A204.1 (cell line): Measurements from ENCODE around the gene POT1.

ENCODE experiments used
- FAIRE-seq: peaks from 2 replicates; lab custom pipeline; 2012; peaks lifted over from hg19 to GRCh38; lab: Jason Lieb, UNC

The POT1 gene

DNA sequence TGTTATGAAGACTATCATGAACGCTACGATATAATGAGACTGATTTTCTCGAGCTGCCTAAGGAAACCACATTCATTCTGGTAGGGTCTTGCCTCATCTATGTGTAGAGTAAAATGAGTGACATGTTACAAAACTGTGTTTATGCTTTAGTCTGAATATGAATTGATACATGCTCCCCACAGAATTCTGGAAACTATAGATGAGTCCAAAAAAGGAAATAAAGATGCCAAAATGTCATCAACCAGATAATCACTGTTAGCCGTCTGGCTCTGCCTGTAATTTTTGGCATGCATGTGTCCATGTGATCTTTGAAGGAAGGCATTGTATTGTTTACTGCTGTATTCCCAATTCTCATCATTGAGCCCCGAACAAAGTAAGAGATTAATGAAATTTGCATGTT lies 121.4 kb downstream of the POT1 start:
- no peak for FAIRE-seq

DNA sequence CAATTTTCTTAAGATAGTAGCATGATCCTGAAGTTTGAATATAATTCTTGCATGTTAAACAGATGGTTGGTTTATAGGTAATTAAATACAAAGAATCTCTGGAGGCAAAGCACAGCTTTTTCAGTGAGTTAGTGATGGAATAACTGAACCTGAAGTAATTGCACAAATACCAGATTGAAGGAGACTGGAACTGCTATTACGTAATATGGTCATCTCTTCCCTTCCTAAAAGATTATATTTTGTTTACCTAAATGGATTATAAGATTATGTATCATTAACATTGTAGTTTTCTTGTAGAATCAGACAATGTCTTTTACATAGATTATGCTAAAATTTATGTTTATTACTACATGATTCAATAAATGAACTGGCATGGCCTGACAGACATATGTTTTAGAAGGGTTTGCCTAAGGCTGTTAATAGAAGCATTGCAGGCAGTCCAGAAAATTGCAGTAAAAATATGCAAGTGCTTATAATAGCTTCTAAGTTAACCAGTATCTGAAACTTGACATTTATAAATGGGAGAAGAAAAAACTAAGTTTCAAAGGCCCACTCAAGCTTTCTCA lies 128.2 kb downstream of the POT1 start:
- no peak for FAIRE-seq

DNA sequence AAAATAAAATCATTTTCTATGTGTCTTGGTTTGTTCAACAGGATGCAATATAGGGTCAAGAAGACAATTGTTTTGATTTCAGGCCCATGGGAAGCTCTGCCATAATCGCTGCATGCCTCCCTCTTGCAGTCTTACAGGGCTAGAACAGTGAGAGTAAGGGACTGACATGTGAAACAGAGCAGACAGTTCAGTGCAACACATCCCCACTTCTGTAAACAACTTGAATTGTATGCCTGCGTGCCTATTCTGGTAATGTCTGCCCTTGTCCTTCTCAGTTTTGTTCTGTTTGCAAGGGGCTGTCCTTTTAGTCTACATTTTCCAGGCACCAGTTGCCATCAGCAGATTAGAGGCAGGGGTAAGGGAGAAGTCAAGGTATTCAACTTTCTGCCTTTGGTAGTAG lies 129.2 kb downstream of the POT1 start:
- no peak for FAIRE-seq

DNA sequence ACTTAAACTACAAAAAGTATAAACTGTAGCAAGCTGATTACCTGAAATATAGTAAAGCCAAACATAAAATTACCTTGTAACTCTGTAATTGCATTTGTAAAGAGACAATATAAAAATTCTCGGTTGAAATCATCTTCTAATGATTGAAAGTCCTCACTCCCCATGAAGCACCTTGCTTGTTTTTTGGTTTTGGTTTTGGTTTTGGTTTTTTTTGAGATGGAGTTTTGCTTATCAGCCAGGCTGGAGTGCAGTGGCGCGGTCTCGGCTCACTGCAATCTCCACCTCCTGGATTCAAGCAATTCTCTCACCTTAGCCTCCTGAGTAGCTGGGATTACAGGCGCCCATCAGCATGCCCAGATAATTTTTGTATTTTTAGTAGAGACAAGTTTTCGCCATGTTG lies 130.2 kb downstream of the POT1 start:
- FAIRE-seq, result no peak

DNA sequence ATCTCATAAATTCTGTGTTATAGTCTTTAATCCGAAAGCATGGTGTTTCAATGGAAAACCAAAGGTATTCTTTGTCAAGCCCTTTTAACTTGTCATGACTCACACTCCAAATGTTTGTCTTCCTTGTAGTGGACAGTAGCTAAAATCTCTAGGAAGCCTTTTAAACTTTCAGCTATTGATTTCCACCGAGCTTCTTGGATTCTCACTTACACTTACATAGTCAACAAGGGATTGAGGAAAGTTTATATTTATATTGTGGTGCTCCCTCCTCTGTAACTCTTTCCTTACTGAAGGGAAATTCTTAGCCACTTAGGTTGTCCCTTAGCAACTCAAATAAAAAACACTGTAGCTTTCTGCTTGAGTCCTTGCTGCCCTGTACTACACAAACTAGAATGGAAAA lies 132.9 kb downstream of the POT1 start:
- FAIRE-seq, result no peak

DNA sequence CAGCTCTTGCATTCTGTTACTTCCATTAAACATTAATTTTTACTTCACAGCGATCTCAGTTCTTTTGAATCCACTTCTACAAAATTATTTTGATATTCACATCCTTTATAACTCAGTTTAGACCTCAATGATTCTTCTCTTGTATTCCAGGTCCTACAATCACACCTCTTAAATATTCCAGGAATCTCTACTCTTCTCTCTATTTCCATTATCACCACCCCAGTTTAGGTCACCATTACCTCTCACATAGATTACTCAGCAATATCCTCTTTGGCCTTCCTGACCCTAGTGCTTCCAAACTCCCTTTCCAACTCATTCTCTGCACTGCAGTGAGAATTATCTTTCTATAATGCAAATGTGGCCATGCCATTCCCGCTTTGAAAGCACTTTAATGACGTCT lies 136.9 kb downstream of the POT1 start:
- FAIRE-seq, result no peak

DNA sequence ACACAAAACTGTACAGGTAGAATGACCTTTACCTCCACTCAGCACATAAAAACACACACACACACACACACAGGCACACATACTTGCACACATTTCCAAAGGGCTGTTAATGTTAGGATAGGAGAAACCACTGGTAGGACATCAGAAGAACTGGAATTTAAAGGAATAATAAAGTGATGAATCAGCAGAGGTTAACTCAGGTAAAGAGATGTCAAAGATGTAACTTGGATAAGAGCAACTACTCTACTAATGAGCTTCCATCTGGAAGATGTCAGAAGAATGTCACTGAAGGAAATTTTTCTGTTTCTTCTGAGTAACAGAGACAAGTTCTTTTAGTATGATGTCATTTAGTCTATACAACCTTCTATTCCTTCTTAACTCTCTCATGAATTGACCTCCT lies 137.6 kb downstream of the POT1 start:
- FAIRE-seq, result no peak

DNA sequence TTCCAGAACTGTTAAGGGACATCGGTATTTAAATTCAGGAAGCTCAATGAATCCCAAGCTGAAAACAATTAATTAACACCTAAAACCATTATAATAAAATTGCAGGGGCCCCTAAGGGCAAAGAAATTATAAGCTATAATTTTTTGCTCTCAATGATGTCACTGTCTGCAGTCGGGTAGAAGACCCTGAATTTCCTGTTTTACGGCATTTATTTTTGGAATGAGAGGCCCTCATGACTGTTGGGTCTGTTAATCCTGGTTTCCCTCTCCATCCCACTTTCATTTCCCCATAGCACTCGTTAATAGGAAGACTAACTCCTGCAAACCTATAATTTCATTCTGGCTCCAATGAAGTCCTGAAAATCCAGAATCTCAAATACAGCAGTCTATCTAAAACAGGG lies 138.2 kb downstream of the POT1 start:
- FAIRE-seq, result no peak

GRCh38 chr7:124790645-124791044 lies 139.0 kb downstream of the POT1 start:
- FAIRE-seq, result no peak

- no peak for FAIRE-seq
These were observed 143.6 kb downstream of the POT1 start for GRCh38 chr7:124785994-124786393.

DNA sequence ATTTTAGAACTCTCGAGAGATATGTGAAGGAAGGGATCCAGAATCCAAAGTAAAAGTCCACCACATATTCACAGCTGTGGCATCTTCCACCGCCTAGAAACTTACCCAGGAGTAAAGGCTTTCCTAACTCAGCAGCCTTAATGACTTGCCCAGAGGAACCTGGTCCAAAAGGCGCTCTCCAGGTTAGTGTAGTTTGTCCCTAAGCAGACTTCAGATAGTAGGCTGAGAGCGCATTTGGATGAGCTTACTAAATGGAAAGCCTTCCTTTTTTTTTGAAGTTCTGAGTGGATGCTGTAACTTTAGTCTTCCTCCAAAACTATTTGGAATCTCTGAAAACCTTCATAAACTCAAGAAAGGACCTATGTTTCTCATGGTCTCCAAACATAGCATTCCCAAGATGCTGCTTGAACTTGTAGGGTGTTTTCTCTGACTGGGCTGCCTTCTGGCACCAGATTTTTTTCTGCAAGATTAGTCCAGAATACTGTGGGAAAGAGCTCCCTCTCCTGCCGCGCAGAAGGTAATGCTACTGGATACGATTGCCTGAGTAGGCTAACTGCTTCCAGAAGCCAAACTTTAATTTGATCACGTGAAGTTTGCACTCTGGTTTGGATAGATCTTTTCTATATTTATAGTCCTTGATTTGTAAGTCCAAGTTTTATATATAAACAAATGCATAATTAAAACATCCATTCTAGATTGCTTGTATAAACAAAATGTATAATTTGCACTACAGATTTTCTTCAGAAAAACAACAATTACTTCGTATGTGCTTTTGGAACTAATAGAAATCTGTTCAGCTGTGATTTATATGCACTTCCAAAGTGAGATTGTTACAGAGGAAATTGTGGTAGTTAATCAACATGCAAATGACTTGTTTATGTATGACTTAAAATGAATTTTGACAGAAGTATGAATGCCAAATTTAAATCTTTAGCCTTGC lies 144.5 kb downstream of the POT1 start:
- FAIRE-seq, result peak; percentile 93

GRCh38 chr7:124783271-124783670 lies 146.4 kb downstream of the POT1 start:
- FAIRE-seq, result no peak

DNA sequence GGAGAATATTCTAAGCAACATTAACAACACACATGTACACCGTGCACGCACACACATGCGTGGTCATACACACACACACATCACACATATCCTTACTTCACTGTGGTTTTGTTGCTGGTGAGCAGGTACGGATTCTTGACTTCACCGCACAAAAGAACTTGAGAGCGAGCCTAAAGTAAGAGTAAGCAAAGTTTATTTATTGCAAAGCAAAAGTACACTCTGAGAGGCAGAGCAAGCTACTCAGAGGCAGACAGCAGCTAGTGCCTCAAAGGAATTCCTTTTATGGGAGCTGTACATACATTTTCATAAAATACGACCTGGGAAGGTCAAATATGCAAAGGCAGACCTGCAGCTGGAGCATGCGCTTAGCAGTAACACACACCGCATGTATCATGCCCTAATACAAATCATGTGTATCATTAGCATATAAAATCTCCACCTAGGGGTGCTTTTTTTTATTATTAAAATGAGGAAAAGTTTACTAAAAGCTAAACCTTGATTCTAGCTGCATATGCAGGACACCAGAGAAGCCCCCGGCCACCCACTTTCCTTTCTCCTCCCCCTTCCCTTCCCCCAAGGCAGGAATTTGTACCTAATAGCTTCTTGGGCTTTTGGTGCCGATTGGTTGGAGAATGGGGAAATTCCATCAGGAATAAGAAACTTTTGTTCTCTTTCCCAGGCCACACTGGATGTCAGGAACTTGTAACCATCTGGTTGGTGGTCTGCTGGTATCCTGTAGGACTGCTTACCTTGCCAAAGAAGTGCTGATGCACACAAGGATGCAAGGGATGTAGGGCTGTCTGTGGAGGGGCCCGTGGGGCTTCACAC lies 147.5 kb downstream of the POT1 start:
- no peak for FAIRE-seq

DNA sequence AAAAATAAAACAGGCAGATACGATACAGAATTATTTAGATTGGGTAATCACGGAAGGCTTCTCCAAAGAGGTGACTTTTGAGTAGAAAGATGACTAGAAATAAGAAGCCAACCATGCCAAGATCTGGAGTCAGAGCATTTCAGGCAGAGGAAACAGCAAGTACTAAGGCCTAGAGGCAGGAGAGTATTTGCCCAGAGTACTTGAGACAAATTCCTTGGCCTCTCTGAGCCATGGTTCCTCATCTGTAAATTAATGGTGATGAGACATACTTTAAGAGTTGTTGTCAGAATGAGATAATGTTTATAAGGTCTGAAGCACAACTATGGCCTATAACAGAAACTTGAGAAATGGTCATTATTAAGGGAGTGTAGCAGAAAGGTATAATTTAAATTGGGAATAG lies 148.2 kb downstream of the POT1 start:
- FAIRE-seq, result no peak

DNA sequence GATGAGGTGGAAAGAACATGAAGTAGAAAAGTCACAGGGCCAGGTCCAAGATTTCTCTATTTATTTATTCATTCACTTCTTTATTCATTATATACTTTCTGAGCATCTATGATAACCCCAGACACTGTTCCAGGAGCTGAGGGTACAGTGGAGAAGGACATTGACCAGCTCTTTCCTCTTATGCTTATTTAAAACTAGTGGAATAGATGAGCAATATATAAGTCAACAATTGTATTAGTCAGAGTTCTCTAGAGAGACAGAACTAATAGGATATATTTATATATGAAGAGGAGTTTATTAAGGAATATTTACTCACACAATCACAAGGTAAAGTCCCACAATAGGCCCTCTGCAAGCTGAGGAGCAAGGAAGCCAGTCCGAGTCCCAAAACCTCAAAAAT lies 149.0 kb downstream of the POT1 start:
- no peak for FAIRE-seq

DNA sequence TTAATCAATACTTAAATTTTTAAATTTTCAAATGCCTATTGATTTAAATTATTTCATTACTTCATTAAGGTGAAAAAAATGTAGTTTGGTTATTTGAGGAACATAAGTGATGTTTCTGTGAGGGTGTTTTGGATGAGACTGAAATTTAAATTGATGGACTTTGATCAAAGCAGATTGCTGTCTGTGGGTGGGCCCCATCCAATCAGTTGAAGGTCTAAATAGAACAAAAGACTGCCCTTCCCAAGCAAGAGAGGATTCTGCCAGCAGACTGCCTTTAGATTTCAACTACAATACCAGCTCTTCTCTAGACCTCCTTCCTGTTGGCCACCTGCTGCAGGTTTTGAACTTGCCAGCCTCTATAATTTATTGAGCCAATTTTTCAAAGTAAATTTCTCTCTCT lies 149.6 kb downstream of the POT1 start:
- no peak for FAIRE-seq

GRCh38 chr7:124779620-124780019 lies 150.0 kb downstream of the POT1 start:
- FAIRE-seq, result no peak

DNA sequence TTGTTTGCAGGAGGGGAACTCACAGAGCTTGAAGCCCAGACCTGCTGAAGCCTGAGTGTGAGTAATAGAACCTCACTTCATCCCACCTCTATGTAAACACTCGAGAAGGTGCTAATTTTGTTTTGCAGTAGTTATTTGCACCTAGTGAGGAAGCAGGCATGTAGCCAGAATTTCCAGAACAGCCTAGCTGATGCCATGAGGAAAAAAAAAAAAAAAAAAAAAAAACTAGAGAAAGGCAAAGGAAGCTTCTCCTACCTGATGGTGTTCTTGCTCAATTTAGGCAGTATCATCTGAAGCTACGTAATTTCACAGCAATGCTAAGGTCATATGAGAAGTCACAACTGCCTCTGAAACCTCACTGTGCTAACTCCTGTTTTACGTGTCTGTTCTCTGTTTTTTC lies 150.4 kb downstream of the POT1 start:
- FAIRE-seq, result no peak

GRCh38 chr7:124777268-124777667 lies 152.4 kb downstream of the POT1 start:
- FAIRE-seq, result no peak

DNA sequence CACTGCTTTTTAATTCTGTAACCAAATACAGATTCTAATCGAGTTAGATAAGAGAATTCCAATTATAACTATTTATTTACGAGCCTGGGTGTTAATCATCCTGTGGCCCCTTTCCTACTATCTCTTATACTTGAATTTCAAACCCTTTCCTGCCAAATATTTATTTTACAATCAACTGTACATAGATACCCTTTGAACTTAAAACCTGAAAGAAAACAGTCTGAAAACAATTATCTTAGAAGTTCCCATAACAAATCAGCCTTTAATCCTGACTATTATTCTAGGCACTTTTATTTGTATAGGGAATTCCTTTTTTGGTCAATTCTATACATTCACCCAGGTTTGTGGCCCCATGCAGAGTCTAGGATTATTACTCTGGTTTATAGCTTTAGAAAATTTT lies 153.5 kb downstream of the POT1 start:
- FAIRE-seq, result no peak

GRCh38 chr7:124775422-124775821 lies 154.2 kb downstream of the POT1 start:
- FAIRE-seq, result no peak

DNA sequence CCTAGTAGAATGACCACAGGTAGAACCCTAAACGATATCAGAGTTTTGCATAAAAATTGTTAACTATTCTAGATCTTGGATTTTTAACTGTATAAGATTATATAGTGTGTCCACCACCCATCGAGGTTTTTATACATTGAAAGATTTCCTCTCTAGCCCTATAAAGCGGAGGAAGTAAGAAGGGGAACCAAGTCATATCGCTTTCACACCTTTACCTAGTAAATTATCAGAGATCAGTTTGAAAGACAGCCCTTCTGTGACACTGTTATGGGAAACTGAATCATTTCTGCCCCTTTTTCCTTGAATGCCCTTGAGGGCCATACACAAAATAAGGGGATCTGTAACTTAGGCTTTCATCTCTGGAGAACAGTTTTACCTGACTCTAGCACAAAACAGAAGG lies 155.7 kb downstream of the POT1 start:
- FAIRE-seq, result no peak

GRCh38 chr7:124773339-124773738 lies 156.3 kb downstream of the POT1 start:
- FAIRE-seq, result no peak
